ENCODE results near the gene KCNJ15. TPM values are rescaled to one million over a fixed set of nuclear protein-coding genes. Genes with fewer than 3 reads are reported as not detected.

The KCNJ15 gene
- total RNA-seq, 1 experiment from 2014 or later = not detected

- DNase-seq (ENCODE audit: low read depth, low spot score) = peak; percentile 13
- ChIA-PET RAD21 (ENCODE audit: low non-redundant PET in 1 of 2, low total read pairs in 2 of 2, uncharacterized antibody in 2 of 2, unreplicated experiment in 2 of 2) (no interaction called here), POLR2A (no interaction called here)
These were observed 32.8 kb upstream of the KCNJ15 start for GRCh38 chr21:38223893-38224540.

GRCh38 chr21:38227401-38227800 lies 29.4 kb upstream of the KCNJ15 start:
- no peak overlapping the region for H3K9ac ChIP-seq (ENCODE audit: low read length)
- CTCF ChIA-PET = no interaction called here
- DNase-seq (ENCODE audit: low read depth, low spot score) (no peak), ATAC-seq (no peak)
- POLR2A ChIA-PET = no interaction called here
- intact Hi-C loops (cut with micrococcal nuclease) = no loop called here
- H3K4me3 ChIP-seq (replicated peaks in 1 of 2; ENCODE audit: low read depth in 1 of 2, low read length in 2 of 2) = no peak overlapping the region
- H2AFZ ChIP-seq (ENCODE audit: low read depth, low read length, poor library complexity, severe bottlenecking) = no peak overlapping the region
- no peaks in the 10 kb centered on the region for H3K79me2 ChIP-seq (ENCODE audit: insufficient read depth, low read length)
- H3K27me3 ChIP-seq (ENCODE audit: insufficient read depth, low read length) = no peaks in the 10 kb centered on the region
- H3K27ac ChIP-seq (ENCODE audit: low read depth, low read length) = no peak overlapping the region
- H3K4me2 ChIP-seq (ENCODE audit: low read length) = no peak overlapping the region
- H4K20me1 ChIP-seq (ENCODE audit: insufficient read depth) = no peaks in the 10 kb centered on the region
- H3K36me3 ChIP-seq (ENCODE audit: control insufficient read depth in 1 of 2, insufficient read depth in 2 of 2, low read length in 2 of 2) = no peaks in the 10 kb centered on the region
- peaks cover 11 to 47% of the 10 kb centered on the region in 2 experiments; a peak in 3 of 4 replicates for H3K9me3 ChIP-seq (ENCODE audit: control insufficient read depth in 1 of 2, insufficient read depth in 1 of 2, low read depth in 1 of 2, low read length in 2 of 2)
- BruUV-seq (replicated peaks) = no TSS peak
- no peaks in the 10 kb centered on the region for H3K4me1 ChIP-seq (ENCODE audit: control insufficient read depth in 1 of 2, insufficient read depth in 2 of 2, low read length in 2 of 2)
- TF ChIP-seq RAD21 (IDR thresholded peaks at IDR 0.05; ENCODE audit: low read depth) = no peak
- RAD21 ChIA-PET (ENCODE audit: low non-redundant PET in 1 of 2, low total read pairs in 2 of 2, uncharacterized antibody in 2 of 2, unreplicated experiment in 2 of 2) = no interaction called here
- no peaks in the 10 kb centered on the region for H3K9me2 ChIP-seq (ENCODE audit: insufficient read depth)

More at GRCh38 chr21:38223893-38224540, 32.8 kb upstream of the KCNJ15 start:
- Histone ChIP-seq H3K9me2 (ENCODE audit: insufficient read depth) (no peaks in the 10 kb centered on the region), H3K4me2 (ENCODE audit: low read length) (no peak overlapping the region), H3K27me3 (ENCODE audit: insufficient read depth, low read length) (no peaks in the 10 kb centered on the region), H2AFZ (ENCODE audit: low read depth, low read length, poor library complexity, severe bottlenecking) (no peak overlapping the region), H3K4me3 (replicated peaks in 1 of 2; ENCODE audit: low read depth in 1 of 2, low read length in 2 of 2) (no peak overlapping the region), H3K9me3 (ENCODE audit: control insufficient read depth in 1 of 2, insufficient read depth in 1 of 2, low read depth in 1 of 2, low read length in 2 of 2) (peaks cover 3 to 39% of the 10 kb centered on the region in 2 experiments; a peak in 2 of 4 replicates), H3K27ac (ENCODE audit: low read depth, low read length) (no peak overlapping the region), H3K79me2 (ENCODE audit: insufficient read depth, low read length) (no peaks in the 10 kb centered on the region), H3K36me3 (ENCODE audit: control insufficient read depth in 1 of 2, insufficient read depth in 2 of 2, low read length in 2 of 2) (no peaks in the 10 kb centered on the region), H3K4me1 (ENCODE audit: control insufficient read depth in 1 of 2, insufficient read depth in 2 of 2, low read length in 2 of 2) (no peaks in the 10 kb centered on the region), H4K20me1 (ENCODE audit: insufficient read depth) (no peaks in the 10 kb centered on the region), H3K9ac (ENCODE audit: low read length) (no peak overlapping the region)
- CTCF ChIA-PET = no interaction called here
- intact Hi-C loops (cut with micrococcal nuclease) = no loop called here
- no TSS peak for BruUV-seq (replicated peaks)
- no peak for ATAC-seq
- TF ChIP-seq MAX (IDR thresholded peaks at IDR 0.05) (no peak), EZH2 (IDR thresholded peaks at IDR 0.05) (no peak), CBX3 (IDR thresholded peaks at IDR 0.05; ENCODE audit: low read depth) (peak; percentile 48; the same call in 1 of the 2 replicates)

Data from HCT116 (cell line).